ENCODE data around the gene DLGAP1. TPM values are rescaled to one million over a fixed set of nuclear protein-coding genes. Genes with fewer than 3 reads are reported as not detected.

The DLGAP1 gene
- polyA plus RNA-seq, 1 donor from 2014 or later, result 4.5 TPM

DNA sequence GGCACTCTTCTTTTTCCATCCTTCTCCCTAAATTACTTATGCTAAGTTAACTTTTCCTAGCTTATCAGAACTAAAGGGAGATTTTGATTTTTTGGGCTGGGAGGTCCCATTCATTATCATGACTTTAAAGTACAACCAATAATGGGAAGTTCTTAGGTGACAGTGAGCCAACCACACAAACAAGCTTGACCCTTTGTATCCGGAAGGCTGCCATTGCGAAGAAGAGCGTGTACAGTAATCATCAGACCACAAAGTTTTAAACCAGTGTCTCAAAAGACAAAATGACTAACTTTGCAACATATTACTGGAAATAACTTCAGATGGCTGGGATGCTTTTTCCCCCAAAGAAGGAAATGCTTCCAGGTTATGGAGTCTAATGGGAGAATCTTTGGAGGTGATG is 707.0 kb downstream of the DLGAP1 start:
- Histone ChIP-seq H3K9ac (ENCODE audit: low read length) (no peak overlapping the region), H3K4me2 (ENCODE audit: low read length) (no peak overlapping the region), H3K9me2 (ENCODE audit: insufficient read depth, low read length) (no peaks in the 10 kb centered on the region), H3K4me3 (ENCODE audit: low read length) (no peak overlapping the region), H4K20me1 (ENCODE audit: insufficient read depth) (no peaks in the 10 kb centered on the region), H3F3A (ENCODE audit: insufficient read depth, low read length, poor library complexity, severe bottlenecking) (no peaks in the 10 kb centered on the region), H3K36me3 (ENCODE audit: insufficient read depth, low read length) (no peaks in the 10 kb centered on the region), H2AFZ (ENCODE audit: low read depth, low read length) (no peak overlapping the region), H3K9me3 (ENCODE audit: low read length) (no peaks in the 10 kb centered on the region), H3K27me3 (ENCODE audit: insufficient read depth, low read depth, low read length) (no peaks in the 10 kb centered on the region), H3K27ac (ENCODE audit: low read length) (no peak overlapping the region), H3K79me2 (replicated peaks; ENCODE audit: insufficient read depth, low read length) (no peaks in the 10 kb centered on the region)
- no peak for TF ChIP-seq EZH2 (IDR thresholded peaks at IDR 0.05; ENCODE audit: borderline replicate concordance, insufficient read depth, low read length, poor library complexity, severe bottlenecking)
- TF ChIP-seq CTCF (IDR thresholded peaks at IDR 0.05; ENCODE audit: poor library complexity, severe bottlenecking), result no peak
- TF ChIP-seq EP300 (conservative IDR thresholded peaks at IDR 0.05; ENCODE audit: poor library complexity, severe bottlenecking), result no peak
- TF ChIP-seq MXI1 (conservative IDR thresholded peaks at IDR 0.05; ENCODE audit: poor library complexity, severe bottlenecking), result no peak
- TF ChIP-seq, protein P1, sequence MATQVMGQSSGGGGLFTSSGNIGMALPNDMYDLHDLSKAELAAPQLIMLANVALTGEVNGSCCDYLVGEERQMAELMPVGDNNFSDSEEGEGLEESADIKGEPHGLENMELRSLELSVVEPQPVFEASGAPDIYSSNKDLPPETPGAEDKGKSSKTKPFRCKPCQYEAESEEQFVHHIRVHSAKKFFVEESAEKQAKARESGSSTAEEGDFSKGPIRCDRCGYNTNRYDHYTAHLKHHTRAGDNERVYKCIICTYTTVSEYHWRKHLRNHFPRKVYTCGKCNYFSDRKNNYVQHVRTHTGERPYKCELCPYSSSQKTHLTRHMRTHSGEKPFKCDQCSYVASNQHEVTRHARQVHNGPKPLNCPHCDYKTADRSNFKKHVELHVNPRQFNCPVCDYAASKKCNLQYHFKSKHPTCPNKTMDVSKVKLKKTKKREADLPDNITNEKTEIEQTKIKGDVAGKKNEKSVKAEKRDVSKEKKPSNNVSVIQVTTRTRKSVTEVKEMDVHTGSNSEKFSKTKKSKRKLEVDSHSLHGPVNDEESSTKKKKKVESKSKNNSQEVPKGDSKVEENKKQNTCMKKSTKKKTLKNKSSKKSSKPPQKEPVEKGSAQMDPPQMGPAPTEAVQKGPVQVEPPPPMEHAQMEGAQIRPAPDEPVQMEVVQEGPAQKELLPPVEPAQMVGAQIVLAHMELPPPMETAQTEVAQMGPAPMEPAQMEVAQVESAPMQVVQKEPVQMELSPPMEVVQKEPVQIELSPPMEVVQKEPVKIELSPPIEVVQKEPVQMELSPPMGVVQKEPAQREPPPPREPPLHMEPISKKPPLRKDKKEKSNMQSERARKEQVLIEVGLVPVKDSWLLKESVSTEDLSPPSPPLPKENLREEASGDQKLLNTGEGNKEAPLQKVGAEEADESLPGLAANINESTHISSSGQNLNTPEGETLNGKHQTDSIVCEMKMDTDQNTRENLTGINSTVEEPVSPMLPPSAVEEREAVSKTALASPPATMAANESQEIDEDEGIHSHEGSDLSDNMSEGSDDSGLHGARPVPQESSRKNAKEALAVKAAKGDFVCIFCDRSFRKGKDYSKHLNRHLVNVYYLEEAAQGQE (IDR thresholded peaks at IDR 0.05; ENCODE audit: borderline replicate concordance), result no peak
- no peak for TF ChIP-seq SMC3 (conservative IDR thresholded peaks at IDR 0.05; ENCODE audit: poor library complexity)
- no peak for TF ChIP-seq POLR2AphosphoS5 (IDR thresholded peaks at IDR 0.05)

DNA sequence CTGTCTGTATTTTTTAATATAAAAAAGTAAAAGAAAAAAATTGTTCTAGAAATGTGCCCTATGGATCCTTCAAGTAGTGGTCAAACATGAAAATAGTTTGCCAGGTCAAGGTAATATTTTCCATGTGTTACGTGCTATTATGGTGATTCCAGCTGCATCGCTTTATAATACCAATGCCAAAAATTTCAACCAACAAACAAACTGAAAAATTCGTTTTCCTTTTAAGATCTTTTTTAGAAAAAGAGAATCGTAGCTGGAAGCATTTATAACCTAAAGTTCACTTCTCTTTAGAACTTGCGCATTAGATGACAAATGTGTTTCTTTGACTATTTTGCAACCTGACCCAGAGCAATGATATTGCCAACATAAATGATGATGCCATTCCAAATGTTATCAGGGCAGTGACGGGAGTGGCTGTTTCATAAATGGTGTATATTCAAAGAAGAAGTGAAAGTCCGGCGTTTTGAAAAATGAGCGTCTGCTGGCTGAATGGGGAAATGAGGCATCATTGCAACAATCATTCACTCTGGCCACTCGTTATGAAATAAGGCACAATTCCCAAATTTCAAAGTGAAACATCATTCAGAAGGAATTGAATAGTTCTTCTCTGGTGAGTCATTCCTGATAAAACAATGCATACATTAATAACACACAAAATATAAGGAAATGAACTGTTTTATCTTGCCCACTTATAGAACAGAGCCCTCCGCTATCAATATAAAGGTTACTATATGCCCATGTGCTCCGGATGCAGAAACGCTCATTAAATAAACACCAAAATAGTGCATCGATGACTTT is 707.7 kb downstream of the DLGAP1 start:
- Histone ChIP-seq H3K4me2 (ENCODE audit: low read length) (no peak overlapping the region), H3K27me3 (ENCODE audit: insufficient read depth, low read depth, low read length) (no peaks in the 10 kb centered on the region), H2AFZ (ENCODE audit: low read depth, low read length) (no peak overlapping the region), H3K36me3 (ENCODE audit: insufficient read depth, low read length) (no peaks in the 10 kb centered on the region), H4K20me1 (ENCODE audit: insufficient read depth) (no peaks in the 10 kb centered on the region), H3K4me3 (ENCODE audit: low read length) (no peak overlapping the region), H3F3A (ENCODE audit: insufficient read depth, low read length, poor library complexity, severe bottlenecking) (no peaks in the 10 kb centered on the region), H3K9me2 (ENCODE audit: insufficient read depth, low read length) (no peaks in the 10 kb centered on the region), H3K9ac (ENCODE audit: low read length) (no peak overlapping the region), H3K9me3 (ENCODE audit: low read length) (no peaks in the 10 kb centered on the region), H3K27ac (ENCODE audit: low read length) (no peak overlapping the region), H3K79me2 (replicated peaks; ENCODE audit: insufficient read depth, low read length) (no peaks in the 10 kb centered on the region)
- TF ChIP-seq, protein P1 (IDR thresholded peaks at IDR 0.05; ENCODE audit: borderline replicate concordance), result no peak
- no peak for TF ChIP-seq POLR2AphosphoS5 (IDR thresholded peaks at IDR 0.05)
- TF ChIP-seq MXI1 (conservative IDR thresholded peaks at IDR 0.05; ENCODE audit: poor library complexity, severe bottlenecking), result no peak
- no peak for TF ChIP-seq TAF1 (IDR thresholded peaks at IDR 0.05; ENCODE audit: low read depth)
- TF ChIP-seq EZH2 (IDR thresholded peaks at IDR 0.05; ENCODE audit: borderline replicate concordance, insufficient read depth, low read length, poor library complexity, severe bottlenecking), result no peak
- TF ChIP-seq CTCF (IDR thresholded peaks at IDR 0.05; ENCODE audit: poor library complexity, severe bottlenecking), result no peak
- no peak for TF ChIP-seq SMC3 (conservative IDR thresholded peaks at IDR 0.05; ENCODE audit: poor library complexity)
- TF ChIP-seq EP300 (conservative IDR thresholded peaks at IDR 0.05; ENCODE audit: poor library complexity, severe bottlenecking), result no peak
- TF ChIP-seq RAD21 (conservative IDR thresholded peaks at IDR 0.05), result no peak

Data from neural cell (in vitro differentiated cells).